Gastroesophageal sphincter (tissue), 4 donors: ENCODE measurements around the gene MEIS2. TPM values are rescaled to one million over a fixed set of nuclear protein-coding genes. Genes with fewer than 3 reads are reported as not detected.

Source experiments
- ATAC-seq: fragments of 150-250 bp; one replicate; pipeline ENCODE4 v1.9.1; 2016; ENCODE audit warnings: mild to moderate bottlenecking, moderate library complexity
- H3K27ac ChIP-seq, 4 donors: fragments of 200-600 bp; sonication (generic) in 3 of 4; 1 replicate in 3 of 4; 2 replicates in 1 of 4; pipeline ENCODE4 v1.5.1; 2016 to 2019
- H3K27me3 ChIP-seq: fragments of 200-600 bp; sonication (generic); one replicate; pipeline ENCODE4 v1.5.1; 2019
- H3K36me3 ChIP-seq, 2 donors: fragments of 200-600 bp; sonication (generic); one replicate each; pipeline ENCODE4 v1.5.1; 2019; ENCODE audit warnings: control low read depth in 1 of 2
- H3K4me1 ChIP-seq, 3 donors: fragments of 200-600 bp; sonication (generic); 1 replicate in 2 of 3; 2 replicates in 1 of 3; pipeline ENCODE4 v1.5.1; 2016 to 2019; ENCODE audit warnings: control low read depth in 2 of 3
- H3K4me3 ChIP-seq, 2 donors: fragments of 200-600 bp; sonication (generic); one replicate each; pipeline ENCODE4 v1.5.1; 2019; ENCODE audit warnings: mild to moderate bottlenecking in 1 of 2, moderate library complexity in 1 of 2
- H3K9me3 ChIP-seq, 3 donors: fragments of 200-600 bp; sonication (generic); one replicate each; pipeline ENCODE4 v1.5.1; 2017 to 2019; ENCODE audit warnings: control low read depth in 2 of 3
- CTCF ChIP-seq, 4 experiments: fragments of 200-600 bp in 2 of 4; fragments of 450-650 bp in 2 of 4; sonication (generic) in 1 of 4; IDR thresholded peaks; one replicate each; pipeline ENCODE4 v1.5.1; 2017 to 2019; ENCODE audit warnings: antibody characterized with exemption in 4 of 4, mild to moderate bottlenecking in 2 of 4, moderate library complexity in 2 of 4
- EP300 ChIP-seq: sonication (generic); formaldehyde crosslinking; IDR thresholded peaks from one replicate; pipeline ENCODE4 v1.6.1; 2017; ENCODE audit warnings: antibody characterized with exemption, mild to moderate bottlenecking
- POLR2A ChIP-seq, 2 donors: fragments of 450-650 bp; IDR thresholded peaks; one replicate each; pipeline ENCODE4 v1.6.1; 2017; ENCODE audit warnings: antibody characterized with exemption in 2 of 2, mild to moderate bottlenecking in 2 of 2, moderate library complexity in 1 of 2
- POLR2AphosphoS5 ChIP-seq: sonication (generic); formaldehyde crosslinking; IDR thresholded peaks from one replicate; pipeline ENCODE4 v1.6.1; 2017; ENCODE audit warnings: antibody characterized with exemption
- WGBS, 2 donors: methylation state at CpG; one replicate each; pipeline ENCODE4 v1.1.5; 2018; ENCODE audit warnings: low coverage in 1 of 2; 5-methylcytosine and 5-hydroxymethylcytosine counted together
- total RNA-seq, 4 donors: library from RNA; depleted of rRNA; stranded (reverse); fragments of >200 nt; gene quantifications; one replicate each; pipeline ENCODE4 v1.1.0, GENCODE V29; 2016

The MEIS2 gene
- total RNA-seq, 4 donors from 2014 or later, result 43.1 to 108 (median 85.7) TPM

DNA sequence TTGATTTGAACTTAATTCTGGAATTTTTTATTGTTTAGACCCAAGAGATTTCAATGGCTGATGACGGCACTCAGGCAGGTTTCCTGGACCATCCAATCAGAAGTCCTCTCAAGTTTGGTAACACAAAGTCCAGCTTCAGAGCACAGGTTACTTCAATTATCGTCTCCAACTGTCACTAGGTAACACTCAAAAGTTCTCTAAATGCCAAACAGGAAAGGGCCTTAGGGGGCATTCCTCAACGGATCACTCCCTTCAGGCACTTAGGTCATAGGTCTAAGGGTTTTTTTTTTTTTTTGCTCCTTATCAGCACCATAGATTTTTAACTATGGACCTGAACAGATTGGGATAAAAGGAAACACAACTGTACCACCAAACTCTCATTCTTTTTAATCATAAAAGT, 85.8 kb downstream of the MEIS2 start:
- 49 to 51% methylated on average over 3 of the region's 3 CpGs for WGBS, 2 donors
- no peak overlapping the region for H3K4me3 ChIP-seq
- no peaks in the 10 kb centered on the region for H3K27me3 ChIP-seq
- no peak for ATAC-seq
- H3K36me3 ChIP-seq, result no peaks in the 10 kb centered on the region
- peaks cover 6 to 39% (median 20%) of the 10 kb centered on the region in 3 donors for H3K4me1 ChIP-seq
- TF ChIP-seq POLR2A (IDR thresholded peaks at IDR 0.05), result no peak
- TF ChIP-seq CTCF (IDR thresholded peaks at IDR 0.05), result no peak
- peak overlapping the region; percentile 34 to 80 (median 72) for H3K27ac ChIP-seq
- H3K9me3 ChIP-seq, result no peaks in the 10 kb centered on the region

GRCh38 chr15:37014137-37014536, 86.2 kb downstream of the MEIS2 start:
- Histone ChIP-seq H3K9me3 (no peaks in the 10 kb centered on the region), H3K27me3 (no peaks in the 10 kb centered on the region), H3K4me3 (no peak overlapping the region), H3K27ac (peak overlapping the region; percentile 34 to 80 (median 58)), H3K4me1 (peaks cover 4 to 35% (median 20%) of the 10 kb centered on the region in 3 donors), H3K36me3 (no peaks in the 10 kb centered on the region)
- ATAC-seq, result no peak
- no peak for TF ChIP-seq POLR2A (IDR thresholded peaks at IDR 0.05)
- no peak for TF ChIP-seq EP300
- no peak for TF ChIP-seq POLR2AphosphoS5
- TF ChIP-seq CTCF (IDR thresholded peaks at IDR 0.05), result no peak
- WGBS, 2 donors, result 42% methylated on average over 2 of the region's 2 CpGs; no CpG with 5 or more reads in 1 of the 2 donors

- 80 to 96% methylated on average over 7 of the region's 7 CpGs for WGBS, 2 donors
- no peak overlapping the region for H3K27ac ChIP-seq
Measured at GRCh38 chr15:37010595-37010994, 89.8 kb downstream of the MEIS2 start.

DNA sequence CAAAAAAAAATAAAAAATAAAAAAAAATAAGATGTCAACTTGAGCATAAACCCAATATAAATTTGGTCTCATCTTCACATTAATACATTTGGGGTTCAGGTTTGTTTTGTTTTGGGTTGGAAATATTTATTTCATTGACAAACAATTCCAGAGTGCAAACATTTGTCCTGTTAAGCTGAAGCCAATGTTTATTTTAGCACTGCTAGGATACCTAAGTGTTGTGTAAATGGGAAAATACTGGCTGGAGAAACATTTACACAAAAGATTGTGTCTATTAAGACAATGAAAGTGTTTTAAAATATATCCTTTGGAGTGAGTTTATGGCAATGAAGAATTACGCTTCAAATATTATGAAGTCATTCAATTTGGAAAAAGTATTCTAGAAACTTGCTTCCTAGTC, 91.1 kb downstream of the MEIS2 start:
- no peak for TF ChIP-seq POLR2A (IDR thresholded peaks at IDR 0.05)
- no peak for TF ChIP-seq CTCF (IDR thresholded peaks at IDR 0.05)
- TF ChIP-seq EP300, result no peak
- TF ChIP-seq POLR2AphosphoS5, result no peak
- Histone ChIP-seq H3K27me3 (no peaks in the 10 kb centered on the region), H3K4me3 (no peak overlapping the region), H3K4me1 (peaks cover 0 to 2% (median 1%) of the 10 kb centered on the region in 3 donors), H3K9me3 (no peaks in the 10 kb centered on the region), H3K36me3 (peaks cover 0 to 12% of the 10 kb centered on the region in 2 donors), H3K27ac (no peak overlapping the region)
- no peak for ATAC-seq
- WGBS, 2 donors, result 0 to 59% methylated on average over 1 of the region's 1 CpG

More at GRCh38 chr15:37010595-37010994, 89.8 kb downstream of the MEIS2 start:
- peaks cover 3 to 15% (median 11%) of the 10 kb centered on the region in 3 donors for H3K4me1 ChIP-seq
- no peak for ATAC-seq
- H3K4me3 ChIP-seq, result no peak overlapping the region
- no peaks in the 10 kb centered on the region for H3K9me3 ChIP-seq
- H3K27me3 ChIP-seq, result no peaks in the 10 kb centered on the region
- H3K36me3 ChIP-seq, result peaks cover 0 to under 1% of the 10 kb centered on the region in 2 donors
- no peak for TF ChIP-seq EP300
- TF ChIP-seq POLR2AphosphoS5, result no peak
- no peak for TF ChIP-seq CTCF (IDR thresholded peaks at IDR 0.05)
- TF ChIP-seq POLR2A (IDR thresholded peaks at IDR 0.05), result no peak

DNA sequence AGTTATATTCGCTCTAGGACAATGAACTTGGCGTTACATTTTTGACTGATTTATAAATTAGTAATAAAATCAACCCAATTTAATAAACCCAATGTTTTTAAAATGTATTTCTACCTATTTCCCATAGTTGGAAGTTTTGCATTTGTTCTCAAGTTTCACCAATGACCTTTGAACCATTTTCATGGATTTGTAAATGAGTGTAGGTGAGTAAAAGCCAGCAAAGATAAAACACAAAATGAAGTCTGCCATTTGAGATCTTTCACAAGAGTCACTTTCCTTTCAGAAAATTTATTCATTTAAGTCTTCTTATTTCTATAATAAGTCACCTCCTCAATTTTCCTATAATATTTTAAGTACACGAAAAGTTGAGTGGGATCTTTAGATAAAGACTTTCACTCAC, 92.1 kb downstream of the MEIS2 start:
- ATAC-seq, result no peak
- WGBS, 2 donors, result 92 to 99% methylated on average over 3 of the region's 3 CpGs
- TF ChIP-seq POLR2AphosphoS5, result no peak
- no peak for TF ChIP-seq CTCF (IDR thresholded peaks at IDR 0.05)
- TF ChIP-seq EP300, result no peak
- no peak for TF ChIP-seq POLR2A (IDR thresholded peaks at IDR 0.05)
- Histone ChIP-seq H3K4me3 (no peak overlapping the region), H3K4me1 (no peaks in the 10 kb centered on the region), H3K27ac (no peak overlapping the region), H3K9me3 (no peaks in the 10 kb centered on the region), H3K27me3 (no peaks in the 10 kb centered on the region), H3K36me3 (peaks cover 0 to 21% of the 10 kb centered on the region in 2 donors)
